Glutamatergic neuron (in vitro differentiated cells): ENCODE results near the gene ROR1. TPM values are rescaled to one million over a fixed set of nuclear protein-coding genes. Genes with fewer than 3 reads are reported as not detected.

Experiments used
- DNase-seq: peaks from one replicate; pipeline ENCODE4 v3.0.0; 2022
- H3K27ac Mint-ChIP-seq: one replicate; pipeline ENCODE4 v1.8.0; 2020; ENCODE audit warnings: mild to moderate bottlenecking, mixed read lengths, inconsistent platforms; ENCODE audit not compliant: unreplicated experiment
- H3K27me3 Mint-ChIP-seq: one replicate; pipeline ENCODE4 v1.8.0; 2020; ENCODE audit warnings: mild to moderate bottlenecking, moderate library complexity, mixed read lengths, inconsistent platforms; ENCODE audit not compliant: unreplicated experiment
- H3K36me3 Mint-ChIP-seq: one replicate; pipeline ENCODE4 v1.8.0; 2020; ENCODE audit warnings: mild to moderate bottlenecking, mixed read lengths, inconsistent platforms; ENCODE audit not compliant: unreplicated experiment
- H3K4me1 Mint-ChIP-seq: one replicate; pipeline ENCODE4 v1.8.0; 2020; ENCODE audit warnings: mild to moderate bottlenecking, low read depth, mixed read lengths, inconsistent platforms; ENCODE audit not compliant: unreplicated experiment
- H3K4me3 Mint-ChIP-seq: one replicate; pipeline ENCODE4 v1.8.0; 2020; ENCODE audit warnings: mild to moderate bottlenecking, mixed read lengths, inconsistent platforms; ENCODE audit not compliant: unreplicated experiment
- H3K9me3 Mint-ChIP-seq: one replicate; pipeline ENCODE4 v1.8.0; 2020; ENCODE audit warnings: mild to moderate bottlenecking, moderate library complexity, mixed read lengths, inconsistent platforms; ENCODE audit not compliant: unreplicated experiment
- total RNA-seq: library from RNA; stranded (reverse); fragmentation: NEBNext Ultra II Directional; extraction: Animal tissue kit (Norgen Biotek cat#: 25700); gene quantifications from one replicate; pipeline ENCODE4 v1.2.1, GENCODE V29; 2021; ENCODE audit not compliant: unreplicated experiment
- TF ChIP-seq, protein P1 (sequence below): fragments of 200-600 bp; sonication (generic); IDR thresholded peaks from one replicate; pipeline ENCODE4 v1.5.0; 2021; ENCODE audit not compliant: partially characterized antibody, unreplicated experiment

ROR1 gene
- total RNA-seq, 1 donor from 2014 or later = 11.3 TPM

GRCh38 chr1:64127297-64127696 is 353.5 kb downstream of the ROR1 start:
- Mint-ChIP-seq H3K36me3 (no peaks in the 10 kb centered on the region), H3K27me3 (no peaks in the 10 kb centered on the region), H3K9me3 (no peaks in the 10 kb centered on the region), H3K4me1 (peaks cover 4% of the 10 kb centered on the region), H3K27ac (no peak overlapping the region), H3K4me3 (no peak overlapping the region)
- no peak for DNase-seq
- TF ChIP-seq, protein P1, sequence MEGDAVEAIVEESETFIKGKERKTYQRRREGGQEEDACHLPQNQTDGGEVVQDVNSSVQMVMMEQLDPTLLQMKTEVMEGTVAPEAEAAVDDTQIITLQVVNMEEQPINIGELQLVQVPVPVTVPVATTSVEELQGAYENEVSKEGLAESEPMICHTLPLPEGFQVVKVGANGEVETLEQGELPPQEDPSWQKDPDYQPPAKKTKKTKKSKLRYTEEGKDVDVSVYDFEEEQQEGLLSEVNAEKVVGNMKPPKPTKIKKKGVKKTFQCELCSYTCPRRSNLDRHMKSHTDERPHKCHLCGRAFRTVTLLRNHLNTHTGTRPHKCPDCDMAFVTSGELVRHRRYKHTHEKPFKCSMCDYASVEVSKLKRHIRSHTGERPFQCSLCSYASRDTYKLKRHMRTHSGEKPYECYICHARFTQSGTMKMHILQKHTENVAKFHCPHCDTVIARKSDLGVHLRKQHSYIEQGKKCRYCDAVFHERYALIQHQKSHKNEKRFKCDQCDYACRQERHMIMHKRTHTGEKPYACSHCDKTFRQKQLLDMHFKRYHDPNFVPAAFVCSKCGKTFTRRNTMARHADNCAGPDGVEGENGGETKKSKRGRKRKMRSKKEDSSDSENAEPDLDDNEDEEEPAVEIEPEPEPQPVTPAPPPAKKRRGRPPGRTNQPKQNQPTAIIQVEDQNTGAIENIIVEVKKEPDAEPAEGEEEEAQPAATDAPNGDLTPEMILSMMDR = no peak

DNA sequence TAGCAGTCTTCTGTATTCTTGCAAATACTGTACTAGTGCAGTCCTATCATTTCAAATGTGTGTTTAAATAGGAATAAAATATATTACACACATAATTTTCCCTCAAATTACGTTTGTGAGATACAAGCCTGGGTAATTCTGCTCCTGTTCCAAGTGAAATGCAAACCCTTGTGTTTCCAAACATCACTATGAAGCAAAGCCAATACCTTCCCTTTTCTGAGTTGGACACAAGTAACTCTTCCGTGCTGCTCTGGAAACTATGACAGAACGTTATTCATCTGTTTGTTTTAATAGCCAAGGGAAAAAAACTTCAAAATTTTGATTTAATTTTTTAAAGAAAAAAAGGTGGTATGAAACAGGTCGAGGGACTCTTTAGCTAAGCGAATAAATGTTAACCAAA is 355.9 kb downstream of the ROR1 start:
- H3K27ac Mint-ChIP-seq = no peak overlapping the region
- TF ChIP-seq, protein P1 = no peak
- H3K27me3 Mint-ChIP-seq = peaks cover 2% of the 10 kb centered on the region
- H3K4me3 Mint-ChIP-seq = no peak overlapping the region
- no peaks in the 10 kb centered on the region for H3K36me3 Mint-ChIP-seq
- no peaks in the 10 kb centered on the region for H3K9me3 Mint-ChIP-seq
- DNase-seq = no peak
- peaks cover 4% of the 10 kb centered on the region for H3K4me1 Mint-ChIP-seq

- Mint-ChIP-seq H3K4me1 (peaks cover 4% of the 10 kb centered on the region), H3K4me3 (no peak overlapping the region)
- DNase-seq = no peak
Observed at GRCh38 chr1:64131155-64131554, 357.3 kb downstream of the ROR1 start.

GRCh38 chr1:64133036-64133435 is 359.2 kb downstream of the ROR1 start:
- peaks cover 2% of the 10 kb centered on the region for H3K27me3 Mint-ChIP-seq
- H3K9me3 Mint-ChIP-seq = no peaks in the 10 kb centered on the region
- no peak for DNase-seq
- TF ChIP-seq, protein P1 = no peak
- H3K27ac Mint-ChIP-seq = no peak overlapping the region
- H3K36me3 Mint-ChIP-seq = no peaks in the 10 kb centered on the region
- H3K4me1 Mint-ChIP-seq = peaks cover 9% of the 10 kb centered on the region
- no peak overlapping the region for H3K4me3 Mint-ChIP-seq

More at GRCh38 chr1:64131155-64131554, 357.3 kb downstream of the ROR1 start:
- TF ChIP-seq, protein P1 = no peak
- Mint-ChIP-seq H3K36me3 (no peaks in the 10 kb centered on the region), H3K27me3 (peaks cover 2% of the 10 kb centered on the region), H3K27ac (no peak overlapping the region), H3K9me3 (no peaks in the 10 kb centered on the region)

- H3K27ac Mint-ChIP-seq = no peak overlapping the region
- DNase-seq = no peak
- peaks cover 8% of the 10 kb centered on the region for H3K4me1 Mint-ChIP-seq
- TF ChIP-seq, protein P1 = no peak
- no peaks in the 10 kb centered on the region for H3K9me3 Mint-ChIP-seq
- peaks cover 2% of the 10 kb centered on the region for H3K27me3 Mint-ChIP-seq
- H3K36me3 Mint-ChIP-seq = peaks cover 3% of the 10 kb centered on the region
- H3K4me3 Mint-ChIP-seq = no peak overlapping the region
Observed at GRCh38 chr1:64135462-64136223, 361.8 kb downstream of the ROR1 start.
